Uterus (tissue), 4 donors: Measurements from ENCODE around the gene NUP188. TPM values are rescaled to one million over a fixed set of nuclear protein-coding genes. Genes with fewer than 3 reads are reported as not detected.

Source experiments
- DNase-seq, 2 donors: peaks; one replicate each; pipeline ENCODE4 v3.0.0-alpha.2; 2019 to 2020
- H3K27ac ChIP-seq, 2 donors: fragments of 200-600 bp; sonication (generic); 1 replicate in 1 of 2; 2 replicates in 1 of 2; pipeline ENCODE4 v1.5.1; 2016 to 2018
- H3K27me3 ChIP-seq, 2 donors: fragments of 200-600 bp; sonication (generic); one replicate each; pipeline ENCODE4 v1.5.1; 2018 to 2019; ENCODE audit warnings: control low read depth in 1 of 2
- H3K36me3 ChIP-seq, 2 donors: fragments of 200-600 bp; sonication (generic); one replicate each; pipeline ENCODE4 v1.5.1; 2019; ENCODE audit warnings: control low read depth in 1 of 2
- H3K4me1 ChIP-seq, 2 donors: fragments of 200-600 bp; sonication (generic); one replicate each; pipeline ENCODE4 v1.5.1; 2018 to 2019; ENCODE audit warnings: control low read depth in 1 of 2
- H3K4me3 ChIP-seq, 2 donors: fragments of 200-600 bp; sonication (generic); 1 replicate in 1 of 2; 2 replicates in 1 of 2; pipeline ENCODE4 v1.5.1; 2018 to 2019; ENCODE audit warnings: mild to moderate bottlenecking in 1 of 2
- H3K9me3 ChIP-seq, 2 donors: fragments of 200-600 bp; sonication (generic); one replicate each; pipeline ENCODE4 v1.5.1; 2019; ENCODE audit warnings: control low read depth in 1 of 2
- POLR2A ChIP-seq, 2 donors: fragments of 450-650 bp; IDR thresholded peaks; one replicate each; pipeline ENCODE4 v1.6.1; 2016; ENCODE audit warnings: antibody characterized with exemption in 2 of 2, mild to moderate bottlenecking in 1 of 2, moderate library complexity in 1 of 2
- intact Hi-C: fragments of 100-400 bp; cut with DNase I; formaldehyde crosslinking; loops from one replicate; pipeline ENCODE4 v1.15.1; 2023; ENCODE audit warnings: low total_unique reads
- total RNA-seq, 4 donors: library from RNA; depleted of rRNA in 3 of 4; stranded (reverse); fragments of >200 nt in 3 of 4; gene quantifications; one replicate each; pipeline versions ENCODE4 v1.1.0 to v1.2.4, GENCODE V29; 2014 to 2023
- TF ChIP-seq, protein P1 (sequence below), 4 experiments: fragments of 200-600 bp in 2 of 4; fragments of 450-650 bp in 2 of 4; sonication (generic) in 2 of 4; IDR thresholded peaks; one replicate each; pipeline ENCODE4 v1.5.1; 2016 to 2019; ENCODE audit warnings: antibody characterized with exemption in 4 of 4, mild to moderate bottlenecking in 2 of 4, moderate library complexity in 1 of 4
- donor health status: DM: yes; HTN: yes; CAD: no.

NUP188 gene
- total RNA-seq, 4 donors from 2014 or later: 21.5 to 75.4 (median 36.9) TPM

DNA sequence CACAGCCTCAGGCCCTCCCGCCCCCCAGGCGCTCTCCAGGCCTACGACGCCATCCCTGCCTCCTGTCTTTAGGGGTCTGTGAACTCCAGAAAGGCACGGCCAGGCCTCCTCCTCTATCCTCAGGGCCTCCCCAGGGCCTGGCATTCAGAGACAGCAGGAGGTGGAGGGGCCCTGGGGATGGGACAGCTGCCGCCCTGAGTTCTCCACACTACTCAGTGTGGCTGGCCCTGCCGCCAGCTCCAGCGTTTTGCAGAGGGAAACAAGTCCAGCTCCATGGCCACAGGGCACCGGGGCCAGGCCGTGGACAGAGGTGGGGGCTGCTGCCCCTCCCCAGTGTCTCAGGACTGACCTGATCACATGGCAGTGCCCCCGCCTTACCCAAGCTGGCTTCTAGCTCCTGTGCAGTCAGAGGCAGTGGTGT is 64.3 kb downstream of the NUP188 start:
- no peak overlapping the region for H3K4me3 ChIP-seq
- no peaks in the 10 kb centered on the region for H3K9me3 ChIP-seq
- no peak for DNase-seq
- H3K36me3 ChIP-seq: no peaks in the 10 kb centered on the region
- H3K27me3 ChIP-seq: no peaks in the 10 kb centered on the region
- no peak for TF ChIP-seq POLR2A (IDR thresholded peaks at IDR 0.05)
- TF ChIP-seq, protein P1, sequence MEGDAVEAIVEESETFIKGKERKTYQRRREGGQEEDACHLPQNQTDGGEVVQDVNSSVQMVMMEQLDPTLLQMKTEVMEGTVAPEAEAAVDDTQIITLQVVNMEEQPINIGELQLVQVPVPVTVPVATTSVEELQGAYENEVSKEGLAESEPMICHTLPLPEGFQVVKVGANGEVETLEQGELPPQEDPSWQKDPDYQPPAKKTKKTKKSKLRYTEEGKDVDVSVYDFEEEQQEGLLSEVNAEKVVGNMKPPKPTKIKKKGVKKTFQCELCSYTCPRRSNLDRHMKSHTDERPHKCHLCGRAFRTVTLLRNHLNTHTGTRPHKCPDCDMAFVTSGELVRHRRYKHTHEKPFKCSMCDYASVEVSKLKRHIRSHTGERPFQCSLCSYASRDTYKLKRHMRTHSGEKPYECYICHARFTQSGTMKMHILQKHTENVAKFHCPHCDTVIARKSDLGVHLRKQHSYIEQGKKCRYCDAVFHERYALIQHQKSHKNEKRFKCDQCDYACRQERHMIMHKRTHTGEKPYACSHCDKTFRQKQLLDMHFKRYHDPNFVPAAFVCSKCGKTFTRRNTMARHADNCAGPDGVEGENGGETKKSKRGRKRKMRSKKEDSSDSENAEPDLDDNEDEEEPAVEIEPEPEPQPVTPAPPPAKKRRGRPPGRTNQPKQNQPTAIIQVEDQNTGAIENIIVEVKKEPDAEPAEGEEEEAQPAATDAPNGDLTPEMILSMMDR (IDR thresholded peaks at IDR 0.05): no peak
- H3K4me1 ChIP-seq: no peaks in the 10 kb centered on the region
- no peak overlapping the region for H3K27ac ChIP-seq
- intact Hi-C loops: no loop called here

DNA sequence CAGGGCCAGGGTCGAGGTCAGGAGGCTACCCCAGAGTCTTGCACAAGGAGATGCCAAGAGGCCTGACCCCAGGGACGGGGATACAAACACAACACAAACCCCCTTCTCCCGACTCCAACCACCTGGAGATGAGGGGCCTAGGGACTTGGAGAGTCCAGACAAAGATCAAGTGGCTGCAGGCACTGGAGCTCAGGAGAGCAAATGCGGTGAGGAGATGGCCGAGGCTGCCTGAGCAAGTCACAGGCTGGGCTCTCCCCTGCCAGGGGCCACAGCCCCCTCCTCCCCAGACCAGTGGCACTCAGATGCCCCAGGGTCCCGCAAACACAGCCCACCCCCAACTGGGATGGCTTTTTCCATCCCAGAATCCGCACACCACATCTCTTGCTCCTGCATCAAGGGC is 64.8 kb downstream of the NUP188 start:
- no peaks in the 10 kb centered on the region for H3K4me1 ChIP-seq
- intact Hi-C loops: no loop called here
- H3K4me3 ChIP-seq: no peak overlapping the region
- DNase-seq: no peak
- H3K27me3 ChIP-seq: no peaks in the 10 kb centered on the region
- TF ChIP-seq, protein P1 (IDR thresholded peaks at IDR 0.05): no peak
- TF ChIP-seq POLR2A (IDR thresholded peaks at IDR 0.05): no peak
- no peak overlapping the region for H3K27ac ChIP-seq
- H3K9me3 ChIP-seq: no peaks in the 10 kb centered on the region
- no peaks in the 10 kb centered on the region for H3K36me3 ChIP-seq

DNA sequence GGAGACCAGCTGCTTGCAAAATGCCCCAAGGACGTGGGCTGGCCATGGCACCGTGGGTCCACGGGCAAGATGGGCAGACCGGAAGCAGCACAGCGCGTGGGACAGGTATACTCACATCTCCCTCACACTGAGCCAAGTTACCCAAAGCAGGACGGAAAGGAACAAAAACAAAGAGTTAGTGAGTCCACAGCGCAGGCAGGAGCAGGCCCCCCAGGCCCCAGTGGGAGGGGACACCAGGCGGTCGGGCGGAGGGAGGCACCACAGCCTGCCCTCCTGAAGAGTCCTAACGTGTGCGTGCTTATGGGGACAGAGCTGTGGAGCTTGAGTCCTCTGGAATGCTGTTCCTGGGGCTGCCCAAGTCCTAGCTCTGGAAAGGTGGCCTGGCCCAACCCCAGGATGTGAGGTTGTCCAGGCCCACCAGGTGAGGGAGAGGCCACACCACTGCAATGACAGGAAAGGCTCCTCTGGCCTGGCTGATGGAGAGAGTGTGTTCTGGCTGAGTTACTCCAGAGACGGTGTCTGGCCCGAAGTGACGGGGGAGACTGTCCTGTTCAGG is 65.5 kb downstream of the NUP188 start:
- Histone ChIP-seq H3K27me3 (no peaks in the 10 kb centered on the region), H3K36me3 (no peaks in the 10 kb centered on the region), H3K4me3 (no peak overlapping the region), H3K27ac (no peak overlapping the region), H3K9me3 (no peaks in the 10 kb centered on the region), H3K4me1 (no peaks in the 10 kb centered on the region)
- DNase-seq: no peak
- intact Hi-C loops: no loop called here
- TF ChIP-seq, protein P1 (IDR thresholded peaks at IDR 0.05): no peak
- no peak for TF ChIP-seq POLR2A (IDR thresholded peaks at IDR 0.05)

DNA sequence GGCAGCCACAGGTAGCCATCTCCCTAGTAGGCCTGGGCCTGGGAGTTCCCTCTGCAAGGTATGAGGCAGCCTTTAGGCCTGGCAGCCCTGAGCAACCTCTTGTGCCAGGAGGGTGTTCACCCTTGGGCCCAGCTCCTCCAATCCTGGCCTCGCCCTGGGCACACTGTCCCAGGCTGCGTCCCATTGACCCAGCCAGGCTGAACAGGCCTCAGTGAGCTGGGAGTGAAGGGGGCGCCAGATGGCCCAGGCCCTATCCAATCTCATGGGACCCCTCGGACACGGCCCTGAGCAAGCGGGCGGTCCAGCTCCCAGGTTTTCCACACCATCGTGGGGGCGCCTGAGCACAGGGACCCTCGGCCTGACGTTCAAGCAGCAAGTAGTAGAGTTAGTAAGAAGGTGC is 66.2 kb downstream of the NUP188 start:
- TF ChIP-seq, protein P1 (IDR thresholded peaks at IDR 0.05): no peak
- TF ChIP-seq POLR2A (IDR thresholded peaks at IDR 0.05): no peak
- H3K4me3 ChIP-seq: no peak overlapping the region
- intact Hi-C loops: no loop called here
- no peaks in the 10 kb centered on the region for H3K27me3 ChIP-seq
- DNase-seq: no peak
- no peaks in the 10 kb centered on the region for H3K4me1 ChIP-seq
- H3K36me3 ChIP-seq: no peaks in the 10 kb centered on the region
- no peak overlapping the region for H3K27ac ChIP-seq
- H3K9me3 ChIP-seq: no peaks in the 10 kb centered on the region

DNA sequence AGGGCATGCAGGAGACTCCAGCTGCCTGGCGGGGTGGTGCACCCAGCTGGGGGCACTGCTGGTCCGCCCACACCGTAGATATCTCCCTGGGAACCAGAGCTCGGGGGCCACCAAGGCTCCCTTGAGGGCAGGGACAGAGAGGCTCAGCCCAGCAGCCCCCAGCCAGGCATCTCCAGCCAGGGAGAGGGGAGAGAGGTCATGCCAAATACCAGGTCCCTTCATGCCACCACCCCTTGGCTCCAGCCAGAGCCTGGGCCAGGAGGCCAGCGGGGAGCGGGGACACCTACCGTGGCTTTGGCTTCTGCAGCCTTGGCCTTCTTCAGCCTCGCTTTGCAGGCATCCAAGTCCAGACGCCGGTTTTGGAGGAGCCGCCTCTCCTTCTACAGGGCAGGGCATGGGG is 66.6 kb downstream of the NUP188 start:
- Histone ChIP-seq H3K4me1 (no peaks in the 10 kb centered on the region), H3K9me3 (no peaks in the 10 kb centered on the region), H3K36me3 (no peaks in the 10 kb centered on the region), H3K27me3 (no peaks in the 10 kb centered on the region), H3K4me3 (no peak overlapping the region), H3K27ac (no peak overlapping the region)
- no peak for DNase-seq
- intact Hi-C loops: no loop called here
- TF ChIP-seq POLR2A (IDR thresholded peaks at IDR 0.05): no peak
- TF ChIP-seq, protein P1 (IDR thresholded peaks at IDR 0.05): no peak
